GM21390 (cell line): ENCODE results near the gene MED13L.
A peak's percentile ranks its signal among the peaks of the same experiment; 100 is the strongest.

ENCODE experiments used
- ATAC-seq: cut with Tn5 transposase; IDR thresholded peaks from one replicate; pipeline ENCODE4 v1.9.1; 2021; ENCODE audit not compliant: unreplicated experiment

The MED13L gene

GRCh38 chr12:116066381-116067230 lies 210.9 kb downstream of the MED13L start:
- no peak for ATAC-seq

DNA sequence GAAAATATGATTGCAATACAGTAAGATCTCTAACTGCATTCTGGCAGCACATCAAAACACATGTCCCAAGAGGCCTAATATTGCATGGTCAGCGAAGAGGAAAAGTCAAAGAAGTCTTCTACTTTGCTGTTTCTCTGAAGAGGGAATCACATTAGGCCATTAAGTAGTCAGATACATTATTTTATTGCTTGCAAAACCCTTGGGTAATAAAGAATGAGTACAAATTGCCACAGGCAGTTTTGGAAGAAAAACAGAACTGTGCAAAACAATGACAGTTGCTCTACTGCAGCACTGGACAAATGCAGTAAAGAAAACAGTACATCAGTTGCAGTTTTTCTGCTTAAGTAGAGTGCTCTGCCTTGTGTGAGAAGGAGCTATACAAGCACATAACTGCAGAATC lies 211.9 kb downstream of the MED13L start:
- no peak for ATAC-seq

- no peak for ATAC-seq
Observed at GRCh38 chr12:116064493-116064892, 213.0 kb downstream of the MED13L start.

- no peak for ATAC-seq
Observed at GRCh38 chr12:116062698-116063097, 214.8 kb downstream of the MED13L start.

GRCh38 chr12:116060764-116061163 lies 216.7 kb downstream of the MED13L start:
- ATAC-seq, result peak; percentile 84

- no peak for ATAC-seq
Observed at GRCh38 chr12:116059904-116060303, 217.6 kb downstream of the MED13L start.

- ATAC-seq, result no peak
Observed at GRCh38 chr12:116058574-116058973, 218.9 kb downstream of the MED13L start.

DNA sequence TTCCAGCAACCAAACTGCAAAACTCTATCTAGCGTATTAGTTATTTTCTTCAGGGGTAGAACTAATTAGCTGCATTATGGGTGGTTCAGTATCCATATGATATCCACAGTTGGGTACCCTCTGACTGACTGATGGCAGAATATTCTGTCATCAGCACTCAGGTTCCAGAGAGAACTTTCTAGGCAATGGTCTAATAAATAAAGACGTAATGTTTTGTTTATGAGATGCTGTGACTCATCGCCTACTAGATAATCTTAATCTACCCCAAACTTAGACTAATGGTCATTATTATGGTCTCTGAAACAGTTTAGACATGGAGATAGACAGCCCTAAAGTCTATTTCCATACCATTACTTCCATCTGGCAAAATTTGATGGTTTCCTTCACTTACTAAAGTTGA lies 220.1 kb downstream of the MED13L start:
- no peak for ATAC-seq

GRCh38 chr12:116055895-116056607 lies 221.4 kb downstream of the MED13L start:
- no peak for ATAC-seq

GRCh38 chr12:116054280-116054679 lies 223.2 kb downstream of the MED13L start:
- ATAC-seq, result no peak

DNA sequence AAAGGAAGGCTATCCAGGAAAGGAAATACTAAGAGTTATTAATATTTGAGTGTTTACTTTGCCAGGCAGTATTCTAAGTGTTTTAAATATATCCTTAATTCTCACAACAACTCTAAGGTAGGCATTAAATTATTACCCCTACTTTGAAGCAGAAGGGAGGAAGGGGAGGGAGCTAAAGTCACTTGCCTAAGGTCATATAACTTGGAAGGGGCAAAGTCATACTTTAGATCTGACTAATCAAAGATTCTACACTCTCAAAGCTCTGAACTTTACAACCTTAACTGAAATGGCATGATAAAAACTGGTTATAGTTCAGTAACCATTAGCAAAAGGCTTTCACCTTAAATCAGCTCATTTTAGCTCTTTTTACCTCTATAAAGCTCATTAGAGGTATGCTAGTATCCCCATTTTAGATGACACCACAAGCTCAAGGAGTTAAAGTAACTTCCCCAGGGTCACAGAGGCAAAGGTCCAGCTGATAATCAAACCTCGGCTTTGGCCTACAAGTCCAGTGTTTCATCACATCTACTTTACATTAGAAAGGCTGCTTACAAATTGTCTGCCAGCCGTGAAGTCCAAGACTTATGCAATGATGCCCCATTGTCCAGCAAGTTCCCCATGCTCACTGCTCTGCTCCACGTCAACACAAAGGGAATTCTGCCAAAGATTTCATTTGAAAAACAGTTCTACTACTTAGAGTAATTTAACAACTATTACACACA lies 223.9 kb downstream of the MED13L start:
- no peak for ATAC-seq

DNA sequence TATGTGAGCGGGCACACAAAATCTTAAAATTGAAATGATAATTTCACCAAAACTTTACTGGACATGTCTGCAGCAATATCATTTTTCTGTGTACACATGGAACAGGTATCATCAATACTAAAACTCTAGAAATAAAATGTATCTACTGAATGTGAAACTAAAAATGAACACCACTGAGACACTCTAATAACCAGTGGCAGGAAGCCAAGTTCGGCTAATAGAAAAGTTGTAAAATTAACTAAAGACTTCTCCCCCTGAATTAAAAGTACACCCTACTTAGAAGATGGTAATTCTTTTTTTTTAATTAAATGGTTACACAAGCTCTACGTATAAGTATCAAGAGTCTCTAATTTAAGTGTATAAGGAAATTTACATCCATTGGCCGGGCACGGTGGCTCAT lies 227.2 kb downstream of the MED13L start:
- no peak for ATAC-seq

GRCh38 chr12:116048879-116049278 lies 228.6 kb downstream of the MED13L start:
- ATAC-seq, result no peak

GRCh38 chr12:116046039-116046438 lies 231.5 kb downstream of the MED13L start:
- no peak for ATAC-seq

GRCh38 chr12:116045150-116045549 lies 232.3 kb downstream of the MED13L start:
- no peak for ATAC-seq

- no peak for ATAC-seq
Observed at GRCh38 chr12:116043659-116044535, 233.6 kb downstream of the MED13L start.

GRCh38 chr12:116040402-116040801 lies 237.1 kb downstream of the MED13L start:
- no peak for ATAC-seq

DNA sequence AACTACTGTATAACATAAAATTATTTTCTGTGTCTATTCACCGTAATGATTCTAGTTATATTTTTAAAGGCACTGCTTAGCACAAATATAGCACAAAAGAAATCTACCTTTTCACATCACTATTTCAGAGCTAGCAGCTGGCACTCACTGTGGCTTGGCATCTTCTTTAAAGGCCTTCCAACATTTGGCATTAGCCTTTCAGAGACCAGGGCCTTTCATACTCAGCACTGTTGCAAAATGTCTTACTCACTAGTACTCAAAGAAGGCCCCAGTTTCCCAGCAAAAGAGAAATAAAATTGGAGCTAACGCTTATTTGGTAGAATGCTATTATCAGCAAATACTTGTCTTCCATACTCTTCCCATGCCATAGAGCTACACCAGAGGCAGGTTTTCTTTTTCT lies 238.4 kb downstream of the MED13L start:
- no peak for ATAC-seq

DNA sequence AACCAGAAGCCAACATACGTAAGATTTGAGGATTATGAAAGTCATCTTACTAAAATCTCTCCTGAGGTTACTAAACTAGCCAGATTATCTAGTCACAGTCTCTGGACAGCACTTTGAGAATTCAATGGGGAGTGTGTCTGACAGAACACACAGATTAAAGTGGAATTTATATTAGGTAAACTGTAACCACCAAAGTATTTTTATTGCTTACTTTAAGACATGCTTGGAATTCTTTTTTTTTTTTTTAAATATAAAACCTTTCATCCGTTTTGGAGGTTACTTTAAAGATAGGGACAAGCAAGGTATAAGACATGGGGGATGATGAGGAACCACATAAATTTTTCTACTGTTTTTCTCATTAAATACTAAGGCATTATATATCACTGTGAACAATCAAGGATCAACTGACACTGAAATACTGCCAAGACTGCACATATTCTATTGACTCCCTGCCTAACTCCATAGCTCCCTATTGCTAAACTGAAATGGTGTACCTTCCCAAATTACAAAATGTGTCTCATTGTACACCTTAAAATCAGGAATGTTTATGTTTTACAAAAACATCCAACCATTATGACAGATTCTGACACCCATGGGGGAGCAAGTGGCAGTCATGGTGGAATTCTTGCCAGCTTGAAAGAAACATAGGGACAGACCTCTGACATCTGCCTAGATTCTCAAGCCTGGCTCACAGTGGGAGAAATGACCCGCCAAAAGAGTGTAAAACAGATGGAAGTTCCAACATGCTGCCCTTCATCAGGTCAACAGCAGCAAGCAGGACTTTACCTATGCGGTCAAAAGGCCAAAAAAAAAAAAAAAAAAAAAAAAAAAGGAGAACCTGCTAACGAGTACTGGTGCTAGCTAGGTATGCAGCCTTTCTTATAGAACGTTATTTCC lies 239.3 kb downstream of the MED13L start:
- ATAC-seq, result no peak

DNA sequence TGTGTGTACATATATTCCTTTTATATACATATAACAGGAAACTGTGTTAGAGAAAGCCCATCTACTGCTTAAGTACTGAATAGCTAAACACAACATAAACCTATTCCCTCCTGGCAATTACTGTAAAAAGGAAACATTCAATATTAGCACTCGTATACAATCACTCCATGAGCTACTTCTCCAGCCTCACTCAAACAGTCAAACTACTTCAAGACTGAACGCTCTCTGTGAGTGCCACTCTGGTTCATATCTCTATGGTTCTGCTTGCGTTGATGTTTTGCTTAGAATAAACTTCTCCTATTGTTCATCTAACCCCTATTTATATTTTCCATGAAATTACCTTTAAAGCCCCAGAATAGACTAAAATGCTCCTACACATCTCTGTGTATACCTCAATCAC lies 243.7 kb downstream of the MED13L start:
- no peak for ATAC-seq
